ENCODE results near the gene SHISA5. TPM values are rescaled to one million over a fixed set of nuclear protein-coding genes. Genes with fewer than 3 reads are reported as not detected.
"Not testable (repeated sequence)": the region's sequence is repeated elsewhere in the genome, so short reads cannot be mapped to it uniquely, and the experiment has no call there.

Gene SHISA5
- total RNA-seq, 1 experiment from 2014 or later, result 74.9 TPM

GRCh38 chr3:48505968-48506504 is 2.1 kb upstream of the SHISA5 start:
- H3K4me1 ChIP-seq, result peaks cover 8% of the 10 kb centered on the region; the same call in 1 of the 2 replicates
- no peak for DNase-seq
- no peak overlapping the region for H3K4me3 ChIP-seq
- no peaks in the 10 kb centered on the region for H3K9me3 ChIP-seq (replicated peaks)
- H3K36me3 ChIP-seq, result no peaks in the 10 kb centered on the region
- no peaks in the 10 kb centered on the region for H3K27me3 ChIP-seq
- no peak overlapping the region for H3K27ac ChIP-seq

- no peak for DNase-seq
- Histone ChIP-seq H3K36me3 (no peaks in the 10 kb centered on the region), H3K9me3 (replicated peaks) (no peaks in the 10 kb centered on the region), H3K4me1 (peaks cover 8% of the 10 kb centered on the region; the same call in 1 of the 2 replicates), H3K27me3 (no peaks in the 10 kb centered on the region), H3K4me3 (no peak overlapping the region), H3K27ac (no peak overlapping the region)
Measured at GRCh38 chr3:48505146-48505545, 1.2 kb upstream of the SHISA5 start.

- Histone ChIP-seq H3K27me3 (no peaks in the 10 kb centered on the region), H3K36me3 (no peaks in the 10 kb centered on the region), H3K27ac (0 out of 2 replicates have a peak overlapping the region, but pooled peaks have one; percentile 3), H3K4me3 (peak overlapping the region; percentile 64), H3K4me1 (peaks cover 8% of the 10 kb centered on the region; the same call in 1 of the 2 replicates), H3K9me3 (replicated peaks) (no peaks in the 10 kb centered on the region)
- peak; percentile 36 to 39 for DNase-seq
Measured at GRCh38 chr3:48503401-48504050, 448 bp downstream of the SHISA5 start.

GRCh38 chr3:48502728-48503168 is 1.2 kb downstream of the SHISA5 start:
- DNase-seq, result no peak
- Histone ChIP-seq H3K36me3 (no peaks in the 10 kb centered on the region), H3K9me3 (replicated peaks) (no peaks in the 10 kb centered on the region; the same call in 1 of the 2 replicates), H3K4me3 (no peak overlapping the region), H3K4me1 (peaks cover 8% of the 10 kb centered on the region; the same call in 1 of the 2 replicates), H3K27me3 (no peaks in the 10 kb centered on the region), H3K27ac (no peak overlapping the region)

DNA sequence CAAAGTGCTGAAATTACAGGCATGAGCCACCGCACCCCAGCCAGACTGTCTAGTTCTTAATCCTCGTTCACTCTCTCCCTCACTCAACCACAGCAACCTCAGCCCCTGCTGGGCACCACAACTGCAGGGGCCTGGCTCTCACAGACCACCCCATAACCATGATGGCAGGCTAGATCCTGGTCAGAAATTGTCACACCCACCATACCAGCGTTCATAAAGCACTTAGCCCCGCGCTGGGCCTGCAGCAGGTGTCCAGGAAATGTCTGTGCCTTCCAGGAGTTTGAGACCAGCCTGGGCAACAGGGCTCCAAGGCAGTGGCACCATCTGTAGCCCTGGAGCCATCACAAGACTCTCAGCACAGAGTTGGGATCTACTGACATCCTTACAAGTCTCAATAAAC is 1.9 kb downstream of the SHISA5 start:
- no peak overlapping the region for H3K27ac ChIP-seq
- peaks cover 5% of the 10 kb centered on the region; the same call in 1 of the 2 replicates for H3K4me1 ChIP-seq

DNA sequence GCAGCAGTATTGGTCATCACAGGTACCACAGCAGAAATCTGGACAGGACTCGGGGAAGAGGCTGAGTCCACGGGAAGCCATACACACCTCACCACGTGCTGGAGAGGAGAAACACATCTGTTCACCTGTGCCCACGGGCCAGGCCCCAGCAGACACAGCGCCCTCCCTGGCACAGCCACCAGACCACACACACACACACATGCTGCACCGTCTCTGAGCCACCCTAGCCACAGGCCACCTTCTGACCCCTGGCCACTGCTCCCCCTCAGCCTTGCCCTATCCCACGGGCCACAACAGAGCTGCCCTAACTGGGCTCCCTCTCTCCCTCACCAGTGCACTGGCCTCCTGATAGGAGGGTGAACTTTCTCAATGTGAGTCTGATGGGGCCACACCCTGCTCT is 2.8 kb downstream of the SHISA5 start:
- no peaks in the 10 kb centered on the region for H3K27me3 ChIP-seq
- H3K4me1 ChIP-seq, result 0 out of 2 replicates have a peak, but pooled peaks cover 4% of the 10 kb centered on the region
- H3K4me3 ChIP-seq, result no peak overlapping the region
- H3K36me3 ChIP-seq, result no peaks in the 10 kb centered on the region
- no peaks in the 10 kb centered on the region; the same call in 1 of the 2 replicates for H3K9me3 ChIP-seq (replicated peaks)
- H3K27ac ChIP-seq, result no peak overlapping the region
- no peak for DNase-seq

More for the DNA sequence above, 1.9 kb downstream of the SHISA5 start:
- no peak overlapping the region for H3K4me3 ChIP-seq
- DNase-seq, result no peak
- H3K9me3 ChIP-seq (replicated peaks), result no peaks in the 10 kb centered on the region; the same call in 1 of the 2 replicates
- H3K36me3 ChIP-seq, result no peaks in the 10 kb centered on the region
- H3K27me3 ChIP-seq, result no peaks in the 10 kb centered on the region

- H3K27ac ChIP-seq, result no peak overlapping the region
- 0 out of 2 replicates have a peak, but pooled peaks cover 4% of the 10 kb centered on the region for H3K4me1 ChIP-seq
- H3K27me3 ChIP-seq, result no peaks in the 10 kb centered on the region
- no peak overlapping the region for H3K4me3 ChIP-seq
- H3K9me3 ChIP-seq (replicated peaks), result no peaks in the 10 kb centered on the region; the same call in 1 of the 2 replicates
- DNase-seq, result no peak
- H3K36me3 ChIP-seq, result no peaks in the 10 kb centered on the region
Measured at GRCh38 chr3:48500656-48501055, 3.3 kb downstream of the SHISA5 start.

DNA sequence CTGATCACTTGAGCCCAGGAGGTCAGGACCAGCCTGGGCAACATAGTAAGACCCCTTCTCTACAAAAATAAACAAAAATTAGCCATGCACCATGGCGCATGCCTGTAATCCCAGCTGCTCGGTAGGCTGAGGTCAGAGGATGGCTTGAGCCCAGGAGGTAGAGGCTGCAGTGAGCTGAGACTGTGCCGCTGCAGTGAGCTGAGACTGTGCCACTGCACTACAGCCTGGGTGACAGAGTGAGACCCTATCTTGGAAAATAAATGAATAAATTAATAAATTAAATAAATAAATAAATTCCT is 10.8 kb downstream of the SHISA5 start:
- Histone ChIP-seq H3K4me3 (no peak overlapping the region), H3K4me1 (peaks cover 15% of the 10 kb centered on the region), H3K36me3 (no peaks in the 10 kb centered on the region), H3K27me3 (no peaks in the 10 kb centered on the region), H3K9me3 (replicated peaks) (no peaks in the 10 kb centered on the region; the same call in 1 of the 2 replicates), H3K27ac (peak overlapping the region; percentile 96)
- DNase-seq, result peak; percentile 76 to 81

DNA sequence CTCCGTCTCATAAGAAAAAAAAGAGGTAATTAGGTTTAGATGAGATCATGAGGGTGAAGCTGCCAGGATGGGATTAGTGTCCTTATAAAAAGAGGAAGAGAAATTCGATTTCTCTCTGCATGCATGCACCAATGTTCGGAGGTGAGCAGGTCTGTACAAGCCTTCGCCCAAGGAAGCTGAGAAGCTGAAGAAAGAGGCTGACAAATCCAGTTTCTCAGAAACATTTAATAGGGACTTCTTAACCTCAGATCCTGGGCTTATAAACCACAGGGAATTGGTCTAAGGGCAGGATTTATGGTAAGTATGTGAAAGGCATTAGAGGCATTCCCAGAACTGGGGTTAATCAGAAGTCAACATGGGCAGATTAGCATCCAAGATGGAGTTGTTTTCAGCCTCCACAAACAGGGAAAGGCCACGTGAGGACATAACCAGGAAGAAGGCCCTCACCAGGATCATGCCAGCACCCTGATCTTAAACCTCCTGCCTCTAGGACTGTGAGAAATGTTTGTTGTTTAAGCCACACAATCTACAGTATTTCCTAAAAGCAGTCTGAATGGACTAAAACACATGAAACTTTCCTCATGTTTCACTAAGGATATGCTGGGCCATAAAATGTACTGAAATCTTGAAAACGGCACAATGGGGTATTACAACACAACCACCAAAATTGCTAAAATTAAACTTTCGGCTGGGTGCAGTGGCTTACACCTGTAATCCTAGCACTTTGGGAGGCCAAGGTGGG is 11.3 kb downstream of the SHISA5 start:
- Histone ChIP-seq H3K27me3 (no peaks in the 10 kb centered on the region), H3K27ac (peak overlapping the region; percentile 96), H3K9me3 (replicated peaks) (no peaks in the 10 kb centered on the region), H3K36me3 (no peaks in the 10 kb centered on the region), H3K4me1 (peaks cover 15% of the 10 kb centered on the region), H3K4me3 (peak overlapping the region; percentile 51)
- peak; percentile 66 to 83 for DNase-seq

DNA sequence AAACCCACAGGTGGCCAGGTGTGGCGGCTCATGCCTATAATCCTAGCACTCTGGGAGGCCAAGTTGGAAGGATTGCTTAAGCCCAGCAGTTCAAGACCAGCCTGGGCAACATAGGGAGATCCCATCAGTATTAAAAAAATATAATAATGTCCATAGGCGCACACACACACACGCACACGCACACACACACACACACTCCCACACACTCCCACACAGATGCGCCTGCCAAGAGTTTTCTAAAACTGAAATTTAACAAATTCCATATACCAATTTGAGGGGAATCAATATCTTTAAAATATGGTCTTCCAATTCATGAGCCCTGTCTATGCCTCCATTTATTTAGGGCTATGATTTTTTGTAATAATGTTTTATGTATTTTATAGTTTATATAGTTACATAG is 17.0 kb downstream of the SHISA5 start:
- Histone ChIP-seq H3K9me3 (replicated peaks) (no peaks in the 10 kb centered on the region), H3K27me3 (no peaks in the 10 kb centered on the region), H3K27ac (no peak overlapping the region), H3K4me1 (peaks cover 5% of the 10 kb centered on the region; the same call in 1 of the 2 replicates), H3K36me3 (no peaks in the 10 kb centered on the region), H3K4me3 (no peak overlapping the region)
- DNase-seq, result no peak

DNA sequence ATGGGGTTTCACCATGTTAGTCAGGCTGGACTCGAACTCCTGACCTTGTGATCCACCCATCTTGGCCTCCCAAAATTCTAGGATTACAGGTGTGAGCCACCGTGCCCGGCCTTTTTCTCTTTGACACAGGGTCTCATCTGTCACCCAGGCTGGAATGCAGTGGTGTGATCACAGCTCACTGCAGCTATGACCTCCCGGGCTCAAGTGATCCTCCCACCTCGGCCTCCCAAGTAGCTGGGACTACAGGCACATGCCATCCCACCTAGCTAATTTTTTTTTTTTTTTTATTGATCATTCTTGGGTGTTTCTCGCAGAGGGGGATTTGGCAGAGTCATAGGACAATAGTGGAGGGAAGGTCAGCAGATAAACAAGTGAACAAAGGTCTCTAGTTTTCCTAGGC is 21.2 kb downstream of the SHISA5 start:
- not testable (repeated sequence) for DNase-seq; H3K27ac ChIP-seq; H3K4me3 ChIP-seq; H3K9me3 ChIP-seq (replicated peaks); H3K36me3 ChIP-seq; H3K27me3 ChIP-seq; H3K4me1 ChIP-seq

GRCh38 chr3:48480891-48481290 is 23.1 kb downstream of the SHISA5 start:
- H3K27ac ChIP-seq; H3K36me3 ChIP-seq; DNase-seq; H3K9me3 ChIP-seq (replicated peaks); H3K27me3 ChIP-seq; H3K4me3 ChIP-seq; H3K4me1 ChIP-seq: not testable (repeated sequence)

GRCh38 chr3:48478626-48479555 is 25.1 kb downstream of the SHISA5 start:
- no peak for DNase-seq
- Histone ChIP-seq H3K9me3 (replicated peaks) (no peaks in the 10 kb centered on the region), H3K36me3 (no peaks in the 10 kb centered on the region), H3K27me3 (no peaks in the 10 kb centered on the region), H3K4me1 (no peaks in the 10 kb centered on the region), H3K27ac (no peak overlapping the region), H3K4me3 (no peak overlapping the region)

DNA sequence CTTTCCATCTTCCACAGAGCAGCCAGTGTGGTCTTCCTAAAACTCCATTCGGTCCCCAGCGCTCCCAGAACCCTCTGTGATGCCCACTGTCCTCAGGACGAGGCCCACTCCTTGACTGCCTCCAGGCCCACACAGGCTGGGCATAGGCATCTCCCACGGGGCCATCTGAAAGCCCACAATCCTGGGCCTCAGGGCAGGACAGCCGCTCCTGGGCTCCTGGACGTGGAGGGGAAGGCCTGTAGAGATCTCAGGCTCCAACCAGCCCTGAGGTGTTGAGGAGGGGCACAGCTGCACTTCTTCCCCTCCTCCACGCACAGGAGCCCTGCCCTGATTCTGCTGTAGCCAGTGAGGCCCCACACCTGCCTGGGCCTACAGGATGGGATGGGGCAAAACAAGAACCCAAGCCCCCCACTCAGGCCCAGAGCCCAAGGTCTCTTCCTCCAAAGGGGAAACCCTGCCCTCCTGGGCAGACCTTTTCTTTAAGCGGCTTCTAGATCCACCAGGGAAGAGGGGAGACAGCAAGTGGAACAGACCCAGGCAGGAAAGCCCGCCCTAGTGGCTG is 25.9 kb downstream of the SHISA5 start:
- Histone ChIP-seq H3K9me3 (replicated peaks) (no peaks in the 10 kb centered on the region), H3K4me1 (peaks cover 3% of the 10 kb centered on the region; the same call in 1 of the 2 replicates), H3K27me3 (no peaks in the 10 kb centered on the region), H3K36me3 (no peaks in the 10 kb centered on the region), H3K4me3 (no peak overlapping the region), H3K27ac (no peak overlapping the region)
- peak in 1 of 2 experiments; percentile 16 for DNase-seq
